ENCODE results near the gene ETFB. TPM values are rescaled to one million over a fixed set of nuclear protein-coding genes. Genes with fewer than 3 reads are reported as not detected.
A peak's percentile ranks its signal among the peaks of the same experiment; 100 is the strongest.

ETFB gene
- total RNA-seq, 2 donors from 2014 or later = 41.1 to 83.8 TPM

DNA sequence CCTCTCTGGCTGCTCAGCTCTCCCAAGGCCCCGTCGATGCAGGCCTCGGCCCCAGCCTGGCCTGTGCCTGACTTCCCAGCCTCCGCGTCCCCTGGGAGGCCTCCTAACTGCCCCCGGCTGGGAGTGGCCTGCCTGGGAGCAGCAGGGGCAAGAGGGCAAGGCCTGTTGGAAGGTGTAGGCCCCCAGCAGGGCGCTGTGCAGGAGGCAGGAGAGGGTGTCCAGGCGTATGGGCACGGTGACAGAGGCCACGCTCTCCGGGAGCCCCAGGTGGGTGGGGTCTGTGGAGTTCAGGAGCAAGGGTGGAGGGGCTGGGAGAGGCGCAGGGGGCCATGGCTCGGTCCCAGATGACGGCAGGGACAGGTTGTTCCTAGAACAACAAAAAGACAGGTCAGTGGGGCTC lies 23.0 kb upstream of the ETFB start:
- Mint-ChIP-seq H3K27me3 (no peaks in the 10 kb centered on the region), H3K36me3 (no peaks in the 10 kb centered on the region), H3K4me1 (ENCODE audit: low read depth in 2 of 2) (peaks cover 65 to 66% of the 10 kb centered on the region in 2 donors), H3K27ac (peak overlapping the region; percentile 98 to 100), H3K4me3 (peak overlapping the region; percentile 91), H3K9me3 (peaks cover 3% of the 10 kb centered on the region)
- no peak for ATAC-seq
- DNase-seq (ENCODE audit: low spot score) = no peak

DNA sequence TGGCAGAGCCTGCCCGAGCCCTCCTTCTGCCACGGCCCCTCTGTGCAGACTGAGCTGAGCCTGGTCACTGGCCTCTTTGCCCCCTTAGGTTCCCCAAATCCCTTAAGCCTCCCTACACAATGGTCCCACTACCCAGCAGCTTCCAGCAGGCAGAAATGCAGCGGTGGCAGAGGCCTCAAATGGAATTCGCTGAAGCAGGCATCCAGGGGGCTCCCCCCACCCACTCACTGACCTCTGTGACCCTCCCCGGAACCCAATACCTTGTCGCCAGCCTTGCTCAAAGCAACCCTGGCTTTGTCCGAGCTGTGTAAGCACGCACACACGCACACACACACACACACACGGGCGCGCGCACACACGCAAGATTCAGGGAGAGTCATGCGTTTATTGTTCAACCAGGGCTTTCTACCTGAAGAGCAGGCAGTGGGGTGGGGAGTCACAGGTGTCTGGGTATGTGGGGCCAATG lies 21.8 kb upstream of the ETFB start, which contains the start of gene LIM2:
TSS of gene LIM2 (minus strand) at position 51 of the 466 bp plus-strand sequence. CDS start 531 bp downstream, outside the sequence.
- Mint-ChIP-seq H3K27me3 (no peaks in the 10 kb centered on the region), H3K9me3 (peaks cover 3% of the 10 kb centered on the region), H3K4me3 (peak within 1 kb of the TSS; percentile 91), H3K27ac (peak within 1 kb of the TSS; percentile 98 to 100), H3K4me1 (ENCODE audit: low read depth in 2 of 2) (peaks cover 58 to 60% of the 10 kb centered on the region in 2 donors), H3K36me3 (no peaks in the 10 kb centered on the region)
- ATAC-seq = peak; percentile 32 to 71
- peak; percentile 68 for DNase-seq (ENCODE audit: low spot score)

DNA sequence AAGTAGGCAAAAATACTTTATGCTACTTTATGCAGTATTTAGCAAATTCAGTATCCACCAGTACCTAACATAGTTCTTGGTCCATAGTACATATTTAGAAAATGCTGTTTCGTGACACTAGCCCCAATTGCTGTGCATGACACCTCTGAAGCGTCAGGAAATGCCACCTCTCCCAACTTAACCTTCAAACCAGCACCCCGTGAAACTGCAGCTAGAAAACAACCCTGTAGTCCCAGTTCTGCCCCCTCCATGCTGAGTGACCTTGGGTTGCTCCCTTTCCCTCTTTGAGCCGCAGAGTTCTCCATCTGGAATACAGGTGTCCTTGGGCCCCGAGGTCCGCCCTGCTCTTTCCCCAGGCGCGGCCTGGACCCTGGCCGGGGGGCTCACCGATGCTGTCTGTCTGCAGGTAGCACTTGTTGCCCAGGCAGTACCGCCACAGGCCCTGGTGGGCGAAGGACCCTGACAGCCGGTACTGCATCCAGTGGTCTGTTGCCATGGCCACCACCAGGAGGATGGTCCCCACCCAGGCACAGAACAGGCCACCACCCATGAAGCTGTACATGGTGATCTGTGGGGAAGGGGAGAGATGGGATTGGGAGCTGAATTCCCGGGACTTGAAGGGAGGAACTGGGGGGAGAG lies 20.8 kb upstream of the ETFB start:
- DNase-seq (ENCODE audit: low spot score) (no peak), ATAC-seq (peak; percentile 63 to 70)
- Mint-ChIP-seq H3K4me3 (peak overlapping the region; percentile 91), H3K36me3 (no peaks in the 10 kb centered on the region), H3K27ac (peak overlapping the region; percentile 98 to 100), H3K27me3 (no peaks in the 10 kb centered on the region), H3K4me1 (ENCODE audit: low read depth in 2 of 2) (peaks cover 54 to 59% of the 10 kb centered on the region in 2 donors), H3K9me3 (peaks cover 3% of the 10 kb centered on the region)

DNA sequence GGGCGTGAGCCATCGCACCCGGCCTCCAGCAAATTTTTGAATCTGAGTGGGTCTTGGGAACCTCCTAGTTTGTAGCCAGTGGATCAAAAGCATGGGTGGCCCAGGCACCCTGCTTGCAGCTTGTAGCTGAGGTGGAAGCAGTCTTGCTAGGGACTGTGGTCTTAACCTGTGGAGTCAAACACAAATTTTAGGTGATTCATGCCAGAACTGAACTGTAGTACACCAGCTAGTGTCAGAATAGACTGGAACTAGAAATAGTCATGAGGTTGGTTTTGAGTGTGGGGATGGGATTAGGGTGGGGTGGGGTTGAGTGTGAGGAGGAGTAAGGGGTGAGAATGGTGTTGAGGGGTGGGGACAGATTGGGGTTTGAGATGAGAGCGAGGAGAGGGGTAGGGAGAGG lies 15.8 kb upstream of the ETFB start:
- Mint-ChIP-seq H3K9me3 (no peaks in the 10 kb centered on the region), H3K36me3 (no peaks in the 10 kb centered on the region), H3K27ac (peak overlapping the region in 1 of 2 donors; percentile 29), H3K4me3 (no peak overlapping the region), H3K27me3 (no peaks in the 10 kb centered on the region), H3K4me1 (ENCODE audit: low read depth in 2 of 2) (peaks cover 33 to 40% of the 10 kb centered on the region in 2 donors)
- ATAC-seq (no peak), DNase-seq (ENCODE audit: low spot score) (no peak)

DNA sequence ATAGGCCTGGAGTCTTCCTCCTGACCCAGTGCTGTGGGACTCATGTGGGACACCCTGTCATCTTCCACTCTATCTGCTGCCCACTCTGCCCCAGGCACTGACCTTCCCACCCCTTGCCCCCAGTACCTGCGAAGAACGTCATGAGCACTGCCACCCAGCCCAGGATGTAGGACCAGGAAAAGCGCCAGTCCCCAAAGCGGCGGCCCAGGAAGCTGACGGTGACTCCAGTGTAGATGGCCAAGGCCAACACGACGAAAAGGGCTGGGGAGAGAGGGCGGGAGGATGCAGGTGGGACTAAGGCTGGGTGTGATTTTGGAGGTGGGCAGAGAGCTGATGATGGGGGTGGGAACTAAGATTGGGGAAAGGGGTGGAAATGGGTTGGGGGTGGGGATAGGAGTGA lies 14.2 kb upstream of the ETFB start:
- Mint-ChIP-seq H3K4me3 (peak overlapping the region; percentile 55), H3K9me3 (no peaks in the 10 kb centered on the region), H3K36me3 (no peaks in the 10 kb centered on the region), H3K4me1 (ENCODE audit: low read depth in 2 of 2) (peaks cover 38 to 45% of the 10 kb centered on the region in 2 donors), H3K27me3 (no peaks in the 10 kb centered on the region), H3K27ac (peak overlapping the region; percentile 64 to 69)
- ATAC-seq (no peak), DNase-seq (ENCODE audit: low spot score) (no peak)

DNA sequence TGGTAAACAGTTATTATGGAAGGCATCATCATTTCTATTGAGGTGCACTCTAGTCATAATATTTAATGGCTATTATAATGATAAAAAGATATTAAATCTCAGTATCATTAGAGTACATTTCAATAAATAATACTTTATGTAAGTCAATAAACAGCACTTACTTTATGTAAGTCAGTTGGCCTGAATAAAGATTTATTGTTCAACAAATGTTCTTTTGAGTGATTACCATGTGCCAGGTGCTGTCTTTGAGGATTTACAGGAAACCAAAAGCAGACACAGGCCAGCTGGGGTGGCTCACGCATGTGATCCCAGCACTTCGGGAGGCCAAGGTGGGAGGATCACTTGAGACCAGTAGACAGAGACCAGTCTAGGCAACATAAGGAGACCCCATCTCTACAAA lies 11.2 kb upstream of the ETFB start:
- Mint-ChIP-seq H3K9me3 (no peaks in the 10 kb centered on the region), H3K4me3 (no peak overlapping the region), H3K4me1 (ENCODE audit: low read depth in 2 of 2) (peaks cover 62 to 65% of the 10 kb centered on the region in 2 donors), H3K27me3 (no peaks in the 10 kb centered on the region), H3K36me3 (no peaks in the 10 kb centered on the region), H3K27ac (no peak overlapping the region)
- no peak for DNase-seq (ENCODE audit: low spot score)
- no peak for ATAC-seq

GRCh38 chr19:51375504-51376221 lies 9.5 kb upstream of the ETFB start:
- peaks cover 8% of the 10 kb centered on the region for H3K36me3 Mint-ChIP-seq
- H3K4me1 Mint-ChIP-seq (ENCODE audit: low read depth in 2 of 2) = peaks cover 59 to 66% of the 10 kb centered on the region in 2 donors
- DNase-seq (ENCODE audit: low spot score) (peak; percentile 91), ATAC-seq (peak; percentile 13 to 43)
- peak overlapping the region; percentile 100 for H3K4me3 Mint-ChIP-seq
- H3K27me3 Mint-ChIP-seq = no peaks in the 10 kb centered on the region
- peak overlapping the region; percentile 87 to 93 for H3K27ac Mint-ChIP-seq
- no peaks in the 10 kb centered on the region for H3K9me3 Mint-ChIP-seq

- peak; percentile 97 for DNase-seq (ENCODE audit: low spot score)
- Mint-ChIP-seq H3K4me1 (ENCODE audit: low read depth in 2 of 2) (peaks cover 55 to 67% of the 10 kb centered on the region in 2 donors), H3K27me3 (no peaks in the 10 kb centered on the region), H3K27ac (peak within 1 kb of the TSS; percentile 87 to 93), H3K4me3 (peak within 1 kb of the TSS; percentile 100), H3K9me3 (no peaks in the 10 kb centered on the region), H3K36me3 (peaks cover 17% of the 10 kb centered on the region)
- ATAC-seq = peak; percentile 87
These were observed 6.7 kb upstream of the ETFB start, which contains the start of gene NKG7 for GRCh38 chr19:51372649-51373504. TSS of gene NKG7 (minus strand) at chr19:51372654. CDS start at chr19:51372535, 119 bp downstream.

DNA sequence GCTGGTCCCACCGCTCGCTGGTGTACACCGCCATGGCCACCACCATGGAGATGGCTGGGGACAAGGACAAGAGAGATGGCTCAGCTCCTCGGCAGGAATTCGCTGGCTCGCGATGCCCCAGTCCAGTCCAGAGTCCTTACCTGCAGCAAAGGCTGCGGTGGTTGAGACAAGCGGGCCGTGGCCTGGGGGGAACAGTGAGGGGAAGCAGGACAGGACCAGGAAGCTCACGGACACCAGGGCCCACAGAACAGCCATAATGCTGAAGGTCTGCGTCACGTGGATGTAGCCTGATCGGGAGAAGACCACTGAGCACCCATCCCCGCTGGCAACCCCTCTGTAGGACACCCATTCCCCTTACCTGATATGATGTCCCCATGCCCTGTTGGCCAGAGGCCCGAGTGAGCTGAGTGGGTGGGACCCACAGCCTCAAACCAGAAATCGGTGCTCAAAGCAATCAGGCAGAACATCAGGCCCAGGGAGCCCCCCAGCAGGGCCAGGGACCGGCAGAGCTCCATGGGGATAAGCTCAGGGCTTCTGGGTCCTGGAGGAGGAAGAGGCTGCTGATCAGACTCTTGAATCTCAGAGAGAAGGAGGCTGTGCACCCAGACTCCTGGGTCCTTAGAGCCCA lies 5.9 kb upstream of the ETFB start:
- Mint-ChIP-seq H3K27ac (peak overlapping the region; percentile 87 to 93), H3K9me3 (no peaks in the 10 kb centered on the region), H3K4me3 (peak overlapping the region; percentile 100), H3K27me3 (no peaks in the 10 kb centered on the region), H3K4me1 (ENCODE audit: low read depth in 2 of 2) (peaks cover 62 to 67% of the 10 kb centered on the region in 2 donors), H3K36me3 (peaks cover 17% of the 10 kb centered on the region)
- DNase-seq (ENCODE audit: low spot score) = no peak
- no peak for ATAC-seq

DNA sequence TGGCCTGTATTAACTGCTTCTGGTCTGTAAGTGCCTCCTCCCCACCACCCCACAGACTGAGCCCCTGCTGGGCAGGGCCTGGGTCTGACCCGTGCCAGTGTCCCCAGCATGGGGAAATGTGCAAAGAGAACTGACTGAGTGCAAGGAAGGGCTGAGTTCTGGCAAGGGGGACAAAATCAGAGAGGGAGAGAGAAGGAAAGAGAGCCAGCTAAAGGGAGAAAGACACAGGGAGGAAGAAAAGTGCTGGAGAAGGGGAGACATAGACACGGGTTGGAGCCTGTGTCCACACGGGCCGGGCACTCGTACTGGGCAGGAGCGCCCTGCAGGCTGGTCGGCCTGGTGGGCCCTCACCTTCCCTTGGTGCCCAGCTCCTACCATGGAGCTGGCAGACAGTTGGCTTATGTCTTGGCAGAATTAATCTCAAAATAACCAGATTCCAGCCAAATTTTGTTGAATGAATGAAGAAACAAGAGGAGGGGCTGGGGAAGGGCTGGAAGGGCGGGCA lies 5.0 kb upstream of the ETFB start:
- Mint-ChIP-seq H3K4me3 (peak overlapping the region; percentile 100), H3K27me3 (no peaks in the 10 kb centered on the region), H3K36me3 (peaks cover 17% of the 10 kb centered on the region), H3K9me3 (no peaks in the 10 kb centered on the region), H3K27ac (peak overlapping the region; percentile 87 to 93), H3K4me1 (ENCODE audit: low read depth in 2 of 2) (peaks cover 63 to 67% of the 10 kb centered on the region in 2 donors)
- DNase-seq (ENCODE audit: low spot score) = no peak
- ATAC-seq = no peak

DNA sequence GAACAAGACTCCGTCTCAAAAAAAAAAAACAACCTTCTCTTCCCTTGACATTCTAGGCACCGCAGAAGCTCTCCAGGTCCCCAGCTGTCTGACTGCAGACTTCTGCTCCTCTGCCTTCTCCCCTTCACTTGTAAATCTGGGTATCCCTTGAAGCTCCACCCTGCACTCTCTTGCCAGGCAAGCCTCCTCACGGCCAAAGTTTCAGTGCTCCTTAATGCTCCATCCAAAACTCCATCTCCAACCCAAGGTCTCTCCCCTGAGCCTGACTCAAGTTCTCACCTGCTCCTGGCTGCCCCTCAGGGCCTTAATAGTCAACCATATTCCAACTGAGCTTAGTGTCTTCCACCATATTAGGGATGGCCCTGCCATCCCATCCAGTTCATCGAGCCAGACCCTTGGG lies 4.0 kb upstream of the ETFB start:
- Mint-ChIP-seq H3K9me3 (no peaks in the 10 kb centered on the region), H3K36me3 (peaks cover 17% of the 10 kb centered on the region), H3K4me1 (ENCODE audit: low read depth in 2 of 2) (peaks cover 62 to 67% of the 10 kb centered on the region in 2 donors), H3K4me3 (peak overlapping the region; percentile 100), H3K27ac (peak overlapping the region; percentile 87 to 93), H3K27me3 (no peaks in the 10 kb centered on the region)
- DNase-seq (ENCODE audit: low spot score) = no peak
- ATAC-seq = no peak

- no peak for DNase-seq (ENCODE audit: low spot score)
- H3K4me1 Mint-ChIP-seq (ENCODE audit: low read depth in 2 of 2) = peaks cover 60 to 63% of the 10 kb centered on the region in 2 donors
- H3K9me3 Mint-ChIP-seq = no peaks in the 10 kb centered on the region
- H3K4me3 Mint-ChIP-seq = peak within 1 kb of the TSS; percentile 100
- peaks cover 17% of the 10 kb centered on the region for H3K36me3 Mint-ChIP-seq
- H3K27me3 Mint-ChIP-seq = no peaks in the 10 kb centered on the region
- ATAC-seq = no peak
- H3K27ac Mint-ChIP-seq = peak within 1 kb of the TSS; percentile 87 to 93
These were observed 2.4 kb upstream of the ETFB start, which contains the start of gene CLDND2 for GRCh38 chr19:51368366-51369282. TSS of gene CLDND2 (minus strand) at chr19:51369003. CDS start at chr19:51368577, 426 bp downstream.
